Suprapubic skin (tissue), 4 donors: ENCODE results near the gene DGKB. TPM values are rescaled to one million over a fixed set of nuclear protein-coding genes. Genes with fewer than 3 reads are reported as not detected.

Experiments
- DNase-seq, 2 donors: peaks; one replicate each; pipeline ENCODE4 v3.0.0-alpha.2; 2019; ENCODE audit warnings: low spot score in 2 of 2
- H3K27ac ChIP-seq: fragments of 200-600 bp; sonication (generic); one replicate; pipeline ENCODE4 v1.5.1; 2019
- H3K27me3 ChIP-seq: fragments of 200-600 bp; sonication (generic); one replicate; pipeline ENCODE4 v1.5.1; 2019
- H3K36me3 ChIP-seq: fragments of 200-600 bp; sonication (generic); one replicate; pipeline ENCODE4 v1.5.1; 2019
- H3K4me1 ChIP-seq: fragments of 200-600 bp; sonication (generic); one replicate; pipeline ENCODE4 v1.5.1; 2019
- H3K4me3 ChIP-seq: fragments of 200-600 bp; sonication (generic); one replicate; pipeline ENCODE4 v1.5.1; 2019; ENCODE audit warnings: mild to moderate bottlenecking
- H3K9me3 ChIP-seq: fragments of 200-600 bp; sonication (generic); one replicate; pipeline ENCODE4 v1.5.1; 2019
- CTCF ChIP-seq, 2 donors: fragments of 200-600 bp in 1 of 2; fragments of 450-650 bp in 1 of 2; sonication (generic) in 1 of 2; IDR thresholded peaks; one replicate each; pipeline ENCODE4 v1.5.1; 2016 to 2019; ENCODE audit warnings: antibody characterized with exemption in 2 of 2, mild to moderate bottlenecking in 1 of 2, moderate library complexity in 1 of 2
- EP300 ChIP-seq: sonication (generic); formaldehyde crosslinking; IDR thresholded peaks from one replicate; pipeline ENCODE4 v1.6.1; 2017; ENCODE audit warnings: antibody characterized with exemption
- POLR2A ChIP-seq, 2 donors: fragments of 450-650 bp; IDR thresholded peaks; one replicate each; pipeline ENCODE4 v1.6.1; 2017; ENCODE audit warnings: antibody characterized with exemption in 2 of 2, mild to moderate bottlenecking in 2 of 2, moderate library complexity in 2 of 2
- POLR2AphosphoS5 ChIP-seq, 3 donors: sonication (generic); formaldehyde crosslinking; IDR thresholded peaks; one replicate each; pipeline ENCODE4 v1.6.1; 2017; ENCODE audit warnings: antibody characterized with exemption in 3 of 3
- WGBS: methylation state at CpG from one replicate; pipeline ENCODE4 v1.1.5; 2018; 5-methylcytosine and 5-hydroxymethylcytosine counted together
- total RNA-seq, 4 donors: library from RNA; depleted of rRNA; stranded (reverse); fragments of >200 nt; gene quantifications; one replicate each; pipeline ENCODE4 v1.1.0, GENCODE V29; 2016

DGKB gene
- total RNA-seq, 4 donors from 2014 or later: 0.17 to 0.30 TPM; not detected in 2

GRCh38 chr7:14835384-14835783 lies 67.2 kb downstream of the DGKB start:
- H3K4me3 ChIP-seq: no peak overlapping the region
- no peak overlapping the region for H3K27ac ChIP-seq
- no peaks in the 10 kb centered on the region for H3K27me3 ChIP-seq
- H3K4me1 ChIP-seq: no peaks in the 10 kb centered on the region
- WGBS: 88% methylated on average over 5 of the region's 5 CpGs
- H3K36me3 ChIP-seq: no peaks in the 10 kb centered on the region
- TF ChIP-seq POLR2A (IDR thresholded peaks at IDR 0.05): no peak
- no peak for TF ChIP-seq EP300
- no peak for DNase-seq
- no peaks in the 10 kb centered on the region for H3K9me3 ChIP-seq

GRCh38 chr7:14834883-14835282 lies 67.7 kb downstream of the DGKB start:
- Histone ChIP-seq H3K4me3 (no peak overlapping the region), H3K9me3 (no peaks in the 10 kb centered on the region), H3K27me3 (no peaks in the 10 kb centered on the region), H3K4me1 (no peaks in the 10 kb centered on the region), H3K36me3 (no peaks in the 10 kb centered on the region), H3K27ac (no peak overlapping the region)
- 52% methylated on average over 1 of the region's 1 CpG for WGBS
- TF ChIP-seq POLR2A (IDR thresholded peaks at IDR 0.05) (no peak), CTCF (IDR thresholded peaks at IDR 0.05) (no peak), EP300 (no peak), POLR2AphosphoS5 (IDR thresholded peaks at IDR 0.05) (no peak)
- DNase-seq: no peak

GRCh38 chr7:14834456-14834855 lies 68.1 kb downstream of the DGKB start:
- H3K4me3 ChIP-seq: no peak overlapping the region
- no peaks in the 10 kb centered on the region for H3K4me1 ChIP-seq
- H3K27ac ChIP-seq: no peak overlapping the region
- TF ChIP-seq POLR2A (IDR thresholded peaks at IDR 0.05): no peak
- TF ChIP-seq EP300: no peak
- TF ChIP-seq CTCF (IDR thresholded peaks at IDR 0.05): no peak
- TF ChIP-seq POLR2AphosphoS5 (IDR thresholded peaks at IDR 0.05): no peak
- H3K9me3 ChIP-seq: no peaks in the 10 kb centered on the region
- no peak for DNase-seq
- H3K27me3 ChIP-seq: no peaks in the 10 kb centered on the region
- WGBS: 62% methylated on average over 3 of the region's 3 CpGs
- H3K36me3 ChIP-seq: no peaks in the 10 kb centered on the region

GRCh38 chr7:14833707-14834106 lies 68.8 kb downstream of the DGKB start:
- H3K27me3 ChIP-seq: no peaks in the 10 kb centered on the region

GRCh38 chr7:14828053-14828452 lies 74.5 kb downstream of the DGKB start:
- no peak for DNase-seq
- 75% methylated on average over 2 of the region's 2 CpGs for WGBS
- Histone ChIP-seq H3K9me3 (no peaks in the 10 kb centered on the region), H3K36me3 (no peaks in the 10 kb centered on the region), H3K4me3 (no peak overlapping the region), H3K27ac (no peak overlapping the region), H3K27me3 (no peaks in the 10 kb centered on the region), H3K4me1 (no peaks in the 10 kb centered on the region)
- TF ChIP-seq CTCF (IDR thresholded peaks at IDR 0.05) (no peak), EP300 (no peak), POLR2A (IDR thresholded peaks at IDR 0.05) (no peak), POLR2AphosphoS5 (IDR thresholded peaks at IDR 0.05) (no peak)

More at GRCh38 chr7:14833707-14834106, 68.8 kb downstream of the DGKB start:
- 77% methylated on average over 3 of the region's 3 CpGs for WGBS
- TF ChIP-seq POLR2AphosphoS5 (IDR thresholded peaks at IDR 0.05) (no peak), POLR2A (IDR thresholded peaks at IDR 0.05) (no peak), CTCF (IDR thresholded peaks at IDR 0.05) (no peak), EP300 (no peak)
- DNase-seq: no peak
- Histone ChIP-seq H3K4me3 (no peak overlapping the region), H3K27ac (no peak overlapping the region), H3K36me3 (no peaks in the 10 kb centered on the region), H3K4me1 (no peaks in the 10 kb centered on the region), H3K9me3 (no peaks in the 10 kb centered on the region)

GRCh38 chr7:14826426-14826825 lies 76.1 kb downstream of the DGKB start:
- no peak overlapping the region for H3K27ac ChIP-seq

More at GRCh38 chr7:14826426-14826825, 76.1 kb downstream of the DGKB start:
- Histone ChIP-seq H3K9me3 (no peaks in the 10 kb centered on the region), H3K27me3 (no peaks in the 10 kb centered on the region), H3K4me1 (no peaks in the 10 kb centered on the region), H3K4me3 (no peak overlapping the region), H3K36me3 (no peaks in the 10 kb centered on the region)
- no peak for DNase-seq
- whole genome bisulfite sequencing: 79% methylated on average over 1 of the region's 1 CpG
- no peak for TF ChIP-seq CTCF (IDR thresholded peaks at IDR 0.05)
